Fibroblast of lung (primary cell): ENCODE measurements around the gene ZDHHC11. TPM values are rescaled to one million over a fixed set of nuclear protein-coding genes. Genes with fewer than 3 reads are reported as not detected.

Experiments
- DNase-seq, 2 donors: peaks; one replicate each; pipeline versions ENCODE4 v3.0.0 to v3.0.0-alpha.2; 2010; ENCODE audit warnings: low read depth in 2 of 2
- H2AFZ ChIP-seq: 2 replicates; pipeline ENCODE4 v1.5.1; 2012; ENCODE audit warnings: low read length, control low read depth, inconsistent platforms
- H3K27ac ChIP-seq: 2 replicates; pipeline ENCODE4 v1.5.1; 2011; ENCODE audit warnings: low read length, control low read depth; ENCODE audit not compliant: insufficient read depth
- H3K27me3 ChIP-seq: 2 replicates; pipeline ENCODE4 v1.5.1; 2011; ENCODE audit warnings: mild to moderate bottlenecking, low read length; ENCODE audit not compliant: control insufficient read depth, insufficient read depth
- H3K36me3 ChIP-seq: 2 replicates; pipeline ENCODE4 v1.5.1; 2011; ENCODE audit warnings: low read length; ENCODE audit not compliant: control insufficient read depth, insufficient read depth
- H3K4me1 ChIP-seq: 2 replicates; pipeline ENCODE4 v1.5.1; 2011; ENCODE audit warnings: low read length; ENCODE audit not compliant: control insufficient read depth, insufficient read depth; ENCODE audit errors: extremely low read depth
- H3K4me2 ChIP-seq: 2 replicates; pipeline ENCODE4 v1.5.1; 2011; ENCODE audit warnings: low read length, control low read depth; ENCODE audit not compliant: insufficient read depth; ENCODE audit errors: extremely low read depth
- H3K4me3 ChIP-seq, 4 experiments: fragments of 200-600 bp in 1 of 4; sonication (generic) in 1 of 4; replicated peaks in 1 of 4; 2 replicates each; pipeline ENCODE4 v1.5.1; 2011 to 2016; ENCODE audit warnings: low read length in 4 of 4, low read depth in 3 of 4, mild to moderate bottlenecking in 3 of 4, control low read depth in 2 of 4, inconsistent platforms in 1 of 4, mixed read lengths in 1 of 4; ENCODE audit not compliant: insufficient read depth in 1 of 4; ENCODE audit errors: control extremely low read depth in 1 of 4
- H3K79me2 ChIP-seq: 2 replicates; pipeline ENCODE4 v1.5.1; 2012; ENCODE audit warnings: mild to moderate bottlenecking, low read length, inconsistent platforms; ENCODE audit not compliant: control insufficient read depth, insufficient read depth
- H3K9ac ChIP-seq: 2 replicates; pipeline ENCODE4 v1.5.1; 2011; ENCODE audit warnings: mild to moderate bottlenecking, low read length, control low read depth; ENCODE audit not compliant: insufficient read depth
- H3K9me3 ChIP-seq: 2 replicates; pipeline ENCODE4 v1.5.1; 2012; ENCODE audit warnings: low read depth, low read length; ENCODE audit not compliant: control insufficient read depth, insufficient read depth
- H4K20me1 ChIP-seq: 2 replicates; pipeline ENCODE4 v1.5.1; 2011; ENCODE audit warnings: low read length; ENCODE audit not compliant: control insufficient read depth, insufficient read depth; ENCODE audit errors: extremely low read depth
- CTCF ChIP-seq, 2 donors: IDR thresholded peaks in 1 of 2; conservative IDR thresholded peaks in 1 of 2; 1 replicate in 1 of 2; 2 replicates in 1 of 2; pipeline ENCODE4 v1.5.1; 2011 to 2012; ENCODE audit warnings: low read length in 2 of 2, control low read depth in 1 of 2, inconsistent platforms in 1 of 2, low read depth in 1 of 2, mild to moderate bottlenecking in 1 of 2
- EZH2 ChIP-seq: IDR thresholded peaks from 2 replicates; pipeline ENCODE4 v1.5.1; 2012; ENCODE audit warnings: low read length, control low read depth, mild to moderate bottlenecking; ENCODE audit errors: missing control alignments
- polyA plus RNA-seq, 2 donors: library from polyadenylated mRNA; depleted of rRNA in 1 of 2; stranded (reverse) in 1 of 2; unstranded in 1 of 2; fragments of >200 nt; gene quantifications; 2 replicates each; pipeline ENCODE4 v1.2.1, GENCODE V29; 2011 to 2012; ENCODE audit warnings: missing spikeins in 1 of 2
- total RNA-seq: library from RNA; depleted of rRNA; stranded (reverse); fragments of >200 nt; gene quantifications from 2 replicates; pipeline ENCODE4 v1.2.1, GENCODE V29; 2014

The ZDHHC11 gene
- total and polyA plus RNA-seq, 2 donors (not counting 1 experiment from before 2014, with no cell fraction given), result 0.23 to 2.5 TPM

DNA sequence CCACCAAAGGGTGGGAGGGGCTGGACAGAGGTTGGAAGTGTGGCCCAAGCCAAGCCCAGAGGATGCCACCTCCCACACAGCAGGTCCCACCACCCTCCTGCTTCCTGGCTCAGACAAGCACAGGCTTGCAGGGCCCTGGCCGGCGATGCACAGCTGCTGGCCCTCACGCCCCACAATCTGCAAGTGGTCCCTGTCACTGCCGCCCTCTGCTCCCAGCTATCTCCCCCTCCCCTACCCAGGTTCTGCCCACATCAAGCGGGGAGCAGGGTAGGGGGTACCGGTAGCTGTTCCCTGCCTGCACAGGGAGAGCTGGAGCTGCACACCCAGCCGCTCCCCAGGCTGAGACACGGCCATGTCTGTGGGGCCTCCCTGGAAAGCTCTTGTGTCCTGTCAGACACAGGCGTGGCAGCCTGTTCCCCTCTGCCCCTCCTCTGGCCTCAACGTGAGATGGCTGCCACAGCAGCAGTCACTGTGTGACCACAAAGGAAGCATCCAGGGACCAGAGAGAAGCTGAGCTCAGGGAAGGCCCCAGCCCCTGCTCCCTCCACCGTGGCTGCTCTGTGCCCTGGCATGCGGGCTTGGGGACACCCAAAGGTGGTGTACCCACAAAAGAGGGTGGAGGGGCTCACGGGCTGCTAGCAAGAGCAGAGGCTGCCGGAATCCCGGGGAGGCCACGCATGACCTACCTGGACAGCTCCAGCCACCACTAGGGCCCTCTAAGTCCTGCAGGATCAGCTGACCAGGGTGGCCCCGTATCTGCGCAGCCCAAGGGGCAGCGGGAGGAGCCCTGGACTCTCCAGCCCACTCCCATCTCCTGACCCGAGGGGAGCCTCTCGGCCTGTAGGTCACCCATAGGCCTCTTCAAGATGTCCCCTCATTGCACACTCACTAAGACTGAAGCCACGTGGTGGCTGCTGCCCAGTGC, 10.9 kb upstream of the ZDHHC11 start:
- TF ChIP-seq EZH2 (no peak), CTCF (conservative IDR thresholded peaks at IDR 0.05 in 1 of 2, IDR thresholded peaks at IDR 0.05 in 1 of 2; ENCODE audit: low read depth in 1 of 2, low read length in 2 of 2) (no peak)
- Histone ChIP-seq H3K27me3 (no peaks in the 10 kb centered on the region), H4K20me1 (no peaks in the 10 kb centered on the region), H2AFZ (no peak overlapping the region), H3K4me1 (peaks cover 2% of the 10 kb centered on the region), H3K79me2 (no peaks in the 10 kb centered on the region), H3K9me3 (no peaks in the 10 kb centered on the region), H3K36me3 (peaks cover 23% of the 10 kb centered on the region), H3K4me2 (no peak overlapping the region), H3K4me3 (no peak overlapping the region), H3K27ac (no peak overlapping the region), H3K9ac (no peak overlapping the region)
- DNase-seq, result no peak

DNA sequence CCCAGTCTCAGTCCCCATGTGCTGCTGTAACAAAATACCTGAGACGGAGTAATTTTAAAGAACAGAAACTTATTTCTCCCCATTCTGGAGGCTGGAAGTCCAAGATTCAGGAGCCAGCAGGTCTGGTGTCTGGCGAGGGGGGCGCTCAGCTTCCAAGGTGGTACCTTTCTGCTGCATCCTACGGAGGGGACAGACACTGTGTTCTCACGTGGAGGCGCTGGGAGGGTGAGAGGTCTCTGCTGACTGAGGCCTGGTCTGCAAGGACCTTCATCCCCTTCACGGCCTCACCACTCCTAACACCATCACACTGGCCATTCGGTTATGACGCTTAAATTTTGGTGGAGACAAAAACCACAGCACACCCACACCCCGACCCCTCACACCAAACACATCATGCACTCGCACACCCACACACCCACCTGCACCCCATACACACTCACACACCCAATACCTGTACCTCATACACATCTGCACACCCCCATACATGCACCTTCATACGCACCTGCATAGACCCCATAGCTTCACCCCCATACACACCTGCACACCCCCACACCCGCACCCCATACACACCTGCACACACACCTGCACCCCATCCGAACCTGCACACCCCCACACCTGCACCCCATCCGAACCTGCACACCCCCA, 9.8 kb upstream of the ZDHHC11 start:
- Histone ChIP-seq H3K27ac (no peak overlapping the region), H3K36me3 (peaks cover 23% of the 10 kb centered on the region), H2AFZ (no peak overlapping the region), H3K4me1 (peaks cover 2% of the 10 kb centered on the region), H4K20me1 (no peaks in the 10 kb centered on the region), H3K9me3 (no peaks in the 10 kb centered on the region), H3K4me2 (no peak overlapping the region), H3K4me3 (no peak overlapping the region), H3K27me3 (no peaks in the 10 kb centered on the region), H3K9ac (no peak overlapping the region), H3K79me2 (no peaks in the 10 kb centered on the region)
- DNase-seq, result no peak
- TF ChIP-seq EZH2 (no peak), CTCF (conservative IDR thresholded peaks at IDR 0.05 in 1 of 2, IDR thresholded peaks at IDR 0.05 in 1 of 2; ENCODE audit: low read depth in 1 of 2, low read length in 2 of 2) (no peak)

DNA sequence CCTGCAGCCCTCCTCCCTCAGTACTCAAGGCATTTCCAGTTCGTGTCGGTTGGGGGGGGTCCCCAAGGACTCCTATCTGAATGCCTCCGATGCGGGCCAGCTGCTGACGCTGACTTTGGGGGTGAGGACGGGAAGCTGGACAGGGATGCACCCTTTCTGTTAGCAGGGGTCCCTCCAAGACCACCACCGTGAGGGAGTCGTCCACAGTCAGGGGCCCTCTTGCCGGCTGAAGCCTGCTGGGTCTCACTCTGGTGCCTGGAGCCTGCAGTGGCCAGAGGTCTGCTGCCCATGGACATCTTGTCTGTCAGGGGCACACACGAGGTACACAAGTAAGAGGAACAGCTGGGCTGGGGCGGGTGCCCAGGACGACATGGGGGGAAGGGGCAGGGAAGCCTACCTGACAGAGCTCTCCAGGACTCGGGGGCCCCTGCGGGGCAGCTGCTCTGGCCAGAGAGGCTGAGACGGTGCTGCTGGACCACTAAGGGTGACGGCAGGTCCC, 9.1 kb upstream of the ZDHHC11 start:
- Histone ChIP-seq H3K36me3 (peaks cover 20% of the 10 kb centered on the region), H3K79me2 (no peaks in the 10 kb centered on the region), H3K27ac (no peak overlapping the region), H3K4me2 (no peak overlapping the region), H3K27me3 (no peaks in the 10 kb centered on the region), H3K4me1 (no peaks in the 10 kb centered on the region), H3K9ac (no peak overlapping the region), H3K4me3 (no peak overlapping the region), H3K9me3 (no peaks in the 10 kb centered on the region), H4K20me1 (no peaks in the 10 kb centered on the region), H2AFZ (no peak overlapping the region)
- no peak for DNase-seq
- no peak for TF ChIP-seq CTCF (conservative IDR thresholded peaks at IDR 0.05 in 1 of 2, IDR thresholded peaks at IDR 0.05 in 1 of 2; ENCODE audit: low read depth in 1 of 2, low read length in 2 of 2)
- TF ChIP-seq EZH2, result no peak
